Measurements from ENCODE around the gene NSMCE3. TPM values are rescaled to one million over a fixed set of nuclear protein-coding genes. Genes with fewer than 3 reads are reported as not detected.

Gene NSMCE3
- total and polyA plus RNA-seq, 2 experiments from 2014 or later = 15.0 to 16.3 TPM

- no peaks in the 10 kb centered on the region for H3K9me2 ChIP-seq (replicated peaks; ENCODE audit: insufficient read depth)
- no peaks in the 10 kb centered on the region for H3K4me1 ChIP-seq (ENCODE audit: insufficient read depth)
- H3K4me2 ChIP-seq = no peak overlapping the region
- TF ChIP-seq EZH2 (IDR thresholded peaks at IDR 0.05; ENCODE audit: borderline replicate concordance) (no peak), CTCF (IDR thresholded peaks at IDR 0.05; ENCODE audit: poor library complexity) (no peak), EZH2phosphoT487 (IDR thresholded peaks at IDR 0.05; ENCODE audit: low read depth, severe bottlenecking, unreplicated experiment) (no peak)
- DNase-seq (ENCODE audit: low spot score) = no peak
- no peaks in the 10 kb centered on the region for H3K79me2 ChIP-seq
- H2AFZ ChIP-seq = no peak overlapping the region
- H3K4me3 ChIP-seq = no peak overlapping the region
- H3K36me3 ChIP-seq (replicated peaks; ENCODE audit: insufficient read depth, low read depth) = no peaks in the 10 kb centered on the region
- H3K9me3 ChIP-seq (ENCODE audit: low read depth) = no peaks in the 10 kb centered on the region
- no peaks in the 10 kb centered on the region for H3K27me3 ChIP-seq
- 88% methylated on average over 3 of the region's 3 CpGs for WGBS (ENCODE audit: low lambda C conversion rate, missing lambda C conversion rate)
- H4K20me1 ChIP-seq (ENCODE audit: insufficient read depth, poor library complexity, severe bottlenecking) = no peaks in the 10 kb centered on the region
- H3K27ac ChIP-seq = no peak overlapping the region
These were observed 19.6 kb upstream of the NSMCE3 start for GRCh38 chr15:29289173-29289572.

GRCh38 chr15:29285386-29285785, 15.8 kb upstream of the NSMCE3 start:
- DNase-seq (ENCODE audit: low spot score) = no peak

GRCh38 chr15:29283381-29283780, 13.8 kb upstream of the NSMCE3 start:
- Histone ChIP-seq H3K36me3 (replicated peaks; ENCODE audit: insufficient read depth, low read depth) (no peaks in the 10 kb centered on the region), H3K4me2 (no peak overlapping the region), H3K27ac (no peak overlapping the region), H3K27me3 (no peaks in the 10 kb centered on the region), H3K79me2 (no peaks in the 10 kb centered on the region), H4K20me1 (ENCODE audit: insufficient read depth, poor library complexity, severe bottlenecking) (no peaks in the 10 kb centered on the region), H3K9me3 (ENCODE audit: low read depth) (no peaks in the 10 kb centered on the region), H2AFZ (no peak overlapping the region), H3K9me2 (replicated peaks; ENCODE audit: insufficient read depth) (no peaks in the 10 kb centered on the region), H3K4me3 (no peak overlapping the region), H3K4me1 (ENCODE audit: insufficient read depth) (peaks cover 4% of the 10 kb centered on the region)
- DNase-seq (ENCODE audit: low spot score) = no peak
- WGBS (ENCODE audit: low lambda C conversion rate, missing lambda C conversion rate) = 71% methylated on average over 1 of the region's 1 CpG
- no peak for TF ChIP-seq CTCF (IDR thresholded peaks at IDR 0.05; ENCODE audit: poor library complexity)
- TF ChIP-seq EZH2phosphoT487 (IDR thresholded peaks at IDR 0.05; ENCODE audit: low read depth, severe bottlenecking, unreplicated experiment) = no peak
- no peak for TF ChIP-seq EZH2 (IDR thresholded peaks at IDR 0.05; ENCODE audit: borderline replicate concordance)

More at GRCh38 chr15:29285386-29285785, 15.8 kb upstream of the NSMCE3 start:
- Histone ChIP-seq H3K9me2 (replicated peaks; ENCODE audit: insufficient read depth) (no peaks in the 10 kb centered on the region), H3K79me2 (no peaks in the 10 kb centered on the region), H3K9me3 (ENCODE audit: low read depth) (no peaks in the 10 kb centered on the region), H4K20me1 (ENCODE audit: insufficient read depth, poor library complexity, severe bottlenecking) (no peaks in the 10 kb centered on the region), H3K27me3 (no peaks in the 10 kb centered on the region), H3K27ac (no peak overlapping the region), H3K4me1 (ENCODE audit: insufficient read depth) (no peaks in the 10 kb centered on the region), H3K36me3 (replicated peaks; ENCODE audit: insufficient read depth, low read depth) (no peaks in the 10 kb centered on the region), H3K4me3 (no peak overlapping the region), H3K4me2 (no peak overlapping the region), H2AFZ (no peak overlapping the region)
- TF ChIP-seq CTCF (IDR thresholded peaks at IDR 0.05; ENCODE audit: poor library complexity) = no peak
- TF ChIP-seq EZH2phosphoT487 (IDR thresholded peaks at IDR 0.05; ENCODE audit: low read depth, severe bottlenecking, unreplicated experiment) = no peak
- TF ChIP-seq EZH2 (IDR thresholded peaks at IDR 0.05; ENCODE audit: borderline replicate concordance) = no peak

GRCh38 chr15:29280514-29280913, 10.9 kb upstream of the NSMCE3 start:
- Histone ChIP-seq H4K20me1 (ENCODE audit: insufficient read depth, poor library complexity, severe bottlenecking) (no peaks in the 10 kb centered on the region), H3K4me1 (ENCODE audit: insufficient read depth) (peaks cover 4% of the 10 kb centered on the region), H2AFZ (no peak overlapping the region), H3K9me2 (replicated peaks; ENCODE audit: insufficient read depth) (no peaks in the 10 kb centered on the region), H3K36me3 (replicated peaks; ENCODE audit: insufficient read depth, low read depth) (no peaks in the 10 kb centered on the region), H3K27ac (no peak overlapping the region), H3K4me3 (no peak overlapping the region), H3K4me2 (no peak overlapping the region), H3K9me3 (ENCODE audit: low read depth) (no peaks in the 10 kb centered on the region), H3K27me3 (no peaks in the 10 kb centered on the region), H3K79me2 (no peaks in the 10 kb centered on the region)
- DNase-seq (ENCODE audit: low spot score) = no peak
- 82% methylated on average over 7 of the region's 7 CpGs for WGBS (ENCODE audit: low lambda C conversion rate, missing lambda C conversion rate)
- TF ChIP-seq EZH2 (IDR thresholded peaks at IDR 0.05; ENCODE audit: borderline replicate concordance) = no peak
- TF ChIP-seq CTCF (IDR thresholded peaks at IDR 0.05; ENCODE audit: poor library complexity) = no peak
- no peak for TF ChIP-seq EZH2phosphoT487 (IDR thresholded peaks at IDR 0.05; ENCODE audit: low read depth, severe bottlenecking, unreplicated experiment)

Data from hepatocyte (in vitro differentiated cells).